ENCODE data around the gene ACOXL.

ACOXL gene

DNA sequence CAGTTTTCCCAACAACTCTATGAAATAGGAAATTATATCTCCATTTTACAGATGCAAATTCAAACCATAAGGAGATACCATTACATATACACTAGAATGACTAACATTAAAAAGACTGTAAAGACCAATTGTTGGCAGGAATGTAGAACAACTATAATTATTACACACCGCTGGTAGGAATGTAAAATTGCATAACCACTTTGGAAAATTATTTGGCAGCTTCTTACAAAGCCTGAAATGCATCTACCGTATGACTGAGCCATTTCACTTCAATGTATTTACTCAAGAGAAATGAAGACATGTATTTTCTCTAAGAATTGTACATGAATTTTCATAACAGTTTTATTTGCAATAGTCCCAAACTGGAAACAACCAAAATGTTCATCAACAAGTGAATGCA lies 199.3 kb downstream of the ACOXL start:
- H3K9me3 ChIP-seq (ENCODE audit: control insufficient read depth, insufficient read depth, low read depth, low read length), result no peaks in the 10 kb centered on the region
- H3K27ac ChIP-seq (ENCODE audit: extremely low read depth, low read depth, low read length), result no peak overlapping the region
- CTCF ChIA-PET, result no interaction called here
- POLR2A ChIA-PET, result no interaction called here
- H3K4me1 ChIP-seq (ENCODE audit: control insufficient read depth, insufficient read depth, low read length), result no peaks in the 10 kb centered on the region
- TF ChIP-seq ZBTB48 (tag by site-specific recombination; IDR thresholded peaks at IDR 0.05) (no peak), ZNF791 (tag by site-specific recombination; IDR thresholded peaks at IDR 0.05) (no peak), ZSCAN4 (tag by site-specific recombination; IDR thresholded peaks at IDR 0.05) (no peak), ZNF677 (tag by site-specific recombination; IDR thresholded peaks at IDR 0.05) (no peak), ZNF544 (tag by site-specific recombination; IDR thresholded peaks at IDR 0.05) (no peak), IKZF3 (tag by site-specific recombination; IDR thresholded peaks at IDR 0.05) (no peak), ZXDB (tag by site-specific recombination; IDR thresholded peaks at IDR 0.05) (no peak), ZNF747 (tag by site-specific recombination; IDR thresholded peaks at IDR 0.05) (no peak), ZNF121 (tag by site-specific recombination; IDR thresholded peaks at IDR 0.05) (no peak), ZNF354C (tag by site-specific recombination; IDR thresholded peaks at IDR 0.05; ENCODE audit: borderline replicate concordance, low read depth) (no peak), HOXD13 (CRISPR knock-in tag; IDR thresholded peaks at IDR 0.05; ENCODE audit: borderline replicate concordance) (no peak), ZNF391 (tag by site-specific recombination; IDR thresholded peaks at IDR 0.05; ENCODE audit: borderline replicate concordance, low read depth) (no peak), SP7 (tag by site-specific recombination; IDR thresholded peaks at IDR 0.05) (no peak), ZNF664 (tag by site-specific recombination; IDR thresholded peaks at IDR 0.05) (no peak), KLF10 (tag by site-specific recombination; IDR thresholded peaks at IDR 0.05) (no peak), TSHZ1 (tag by site-specific recombination; IDR thresholded peaks at IDR 0.05; ENCODE audit: borderline replicate concordance) (no peak), ZNF670 (tag by site-specific recombination; IDR thresholded peaks at IDR 0.05; ENCODE audit: low read depth) (no peak), ZBTB17 (tag by site-specific recombination; IDR thresholded peaks at IDR 0.05) (no peak), ZNF48 (tag by site-specific recombination; IDR thresholded peaks at IDR 0.05) (no peak), ZNF626 (tag by site-specific recombination; IDR thresholded peaks at IDR 0.05) (no peak)
- H3K4me3 ChIP-seq (ENCODE audit: low read depth, low read length), result no peak overlapping the region
- no peaks in the 10 kb centered on the region for H3K36me3 ChIP-seq (ENCODE audit: control insufficient read depth in 2 of 2, insufficient read depth in 1 of 2, low read length in 2 of 2)

- POLR2A ChIA-PET, result no interaction called here
- Histone ChIP-seq H3K36me3 (ENCODE audit: control insufficient read depth in 2 of 2, insufficient read depth in 1 of 2, low read length in 2 of 2) (no peaks in the 10 kb centered on the region), H3K4me1 (ENCODE audit: control insufficient read depth, insufficient read depth, low read length) (no peaks in the 10 kb centered on the region), H3K9me3 (ENCODE audit: control insufficient read depth, insufficient read depth, low read depth, low read length) (no peaks in the 10 kb centered on the region), H3K27ac (ENCODE audit: extremely low read depth, low read depth, low read length) (no peak overlapping the region), H3K4me3 (ENCODE audit: low read depth, low read length) (no peak overlapping the region)
- CTCF ChIA-PET, result no interaction called here
- TF ChIP-seq KLF8 (tag by site-specific recombination; IDR thresholded peaks at IDR 0.05) (no peak), ZNF776 (tag by site-specific recombination; IDR thresholded peaks at IDR 0.05; ENCODE audit: borderline replicate concordance) (no peak), ZNF624 (tag by site-specific recombination; IDR thresholded peaks at IDR 0.05) (no peak), ZNF707 (tag by site-specific recombination; IDR thresholded peaks at IDR 0.05) (no peak), ZNF174 (tag by site-specific recombination; IDR thresholded peaks at IDR 0.05) (no peak), ZNF311 (tag by site-specific recombination; IDR thresholded peaks at IDR 0.05; ENCODE audit: borderline replicate concordance) (no peak), TRIM28 (IDR thresholded peaks at IDR 0.05; ENCODE audit: borderline replicate concordance, low read length) (no peak), ZNF248 (tag by site-specific recombination; IDR thresholded peaks at IDR 0.05) (no peak), ZNF530 (tag by site-specific recombination; IDR thresholded peaks at IDR 0.05; ENCODE audit: low read depth) (no peak), ZNF23 (tag by site-specific recombination; IDR thresholded peaks at IDR 0.05; ENCODE audit: borderline replicate concordance) (no peak)
These were observed 201.0 kb downstream of the ACOXL start for GRCh38 chr2:110933420-110933819.

Measured in HEK293 (cell line).